Activated T-helper 1 cell treated with anti-CD3 and anti-CD28 coated beads, Interleukin-2, amount 50 U/mL, for 16 hours (primary cell): ENCODE data around the gene KRT33B.

Source experiments
- DNase-seq, 2 donors: peaks; one replicate each; pipeline ENCODE4 v3.0.0-alpha.2; 2020; ENCODE audit warnings: low read depth in 1 of 2, low spot score in 1 of 2

Gene KRT33B

DNA sequence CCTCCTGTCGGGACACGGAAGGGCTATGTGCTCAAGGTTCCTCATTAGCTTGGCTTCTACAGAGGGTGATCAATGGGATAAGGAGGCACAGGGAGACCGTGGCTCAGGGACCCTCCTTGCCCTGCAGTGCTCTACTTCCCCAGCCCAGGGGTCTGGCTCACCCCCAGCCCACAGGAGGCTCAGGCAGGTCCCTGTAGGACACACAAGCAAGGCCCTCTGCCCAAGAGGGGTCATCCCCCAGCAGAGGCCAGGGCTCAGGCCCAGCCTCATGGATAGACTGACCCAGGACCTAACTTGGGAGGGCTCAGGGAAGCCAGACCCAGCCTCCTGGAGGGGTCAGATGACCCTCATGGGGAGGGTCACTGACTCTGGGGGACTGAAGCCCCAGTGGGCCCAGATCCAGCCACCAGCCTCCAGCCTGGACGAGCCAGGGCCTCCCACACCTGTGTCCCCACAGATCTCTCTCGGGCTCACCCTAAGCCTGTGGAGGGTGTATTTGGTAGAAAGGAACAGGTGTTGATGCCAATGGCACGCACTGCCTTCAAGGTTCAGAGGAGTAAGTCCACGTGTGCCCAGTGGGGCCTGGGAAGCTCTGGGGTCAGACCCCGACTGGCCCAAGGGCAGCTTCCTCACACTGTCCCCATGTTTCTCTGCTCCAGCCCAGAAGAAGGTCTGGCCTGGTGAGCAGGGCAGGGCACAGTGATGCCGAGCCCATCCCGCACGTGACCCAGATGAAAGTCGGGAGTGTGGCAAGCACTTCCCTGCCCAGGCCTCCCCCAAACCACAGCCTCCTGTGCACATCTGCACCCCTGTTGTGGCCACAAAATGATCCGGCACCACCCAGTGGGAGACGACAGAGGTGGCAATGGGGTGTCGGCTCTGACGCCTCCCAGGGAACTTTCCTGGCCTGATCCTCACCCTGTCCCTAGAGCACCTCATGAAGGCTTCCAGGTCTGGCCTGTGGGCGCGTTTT is 43.2 kb downstream of the KRT33B start:
- DNase-seq = no peak

DNA sequence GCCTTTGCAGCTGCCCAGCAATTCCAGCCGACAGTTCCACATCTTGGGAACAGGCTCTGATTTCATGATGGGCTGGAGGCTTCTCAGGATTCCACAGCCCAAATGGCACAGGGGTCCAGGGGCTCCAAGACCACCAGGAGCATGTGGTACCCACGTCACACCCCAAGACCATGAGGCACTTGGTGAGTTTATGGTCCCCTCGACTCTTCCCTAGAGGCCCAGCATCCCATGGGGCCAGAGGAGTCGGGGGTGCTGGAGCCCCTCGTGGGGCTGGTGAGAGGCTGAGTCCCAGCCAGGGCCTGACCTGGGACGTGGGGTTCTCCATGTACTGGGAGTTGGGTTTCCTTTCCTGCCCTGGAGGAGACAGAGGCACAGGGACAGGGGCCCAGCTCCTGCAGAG is 44.0 kb downstream of the KRT33B start:
- no peak for DNase-seq

DNA sequence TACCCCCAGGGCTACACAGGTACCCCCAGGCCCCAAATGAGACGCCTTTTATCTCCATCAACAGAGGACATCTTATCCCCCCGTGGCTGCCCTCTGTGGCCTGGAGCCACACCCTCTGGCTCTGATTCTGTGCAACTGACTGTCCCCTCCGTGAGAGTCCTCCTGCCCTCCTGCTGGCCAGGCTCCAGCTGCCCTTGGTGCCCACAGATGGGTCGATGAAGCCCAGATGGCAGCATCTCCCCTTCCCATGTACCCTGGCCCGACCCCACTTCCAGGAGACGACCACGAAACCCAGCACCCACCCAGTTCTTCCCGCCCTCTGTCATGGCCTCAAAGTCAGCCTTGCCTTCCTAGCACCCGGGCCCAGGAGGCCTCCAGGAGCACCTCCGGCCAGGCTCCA is 44.5 kb downstream of the KRT33B start:
- DNase-seq = no peak

DNA sequence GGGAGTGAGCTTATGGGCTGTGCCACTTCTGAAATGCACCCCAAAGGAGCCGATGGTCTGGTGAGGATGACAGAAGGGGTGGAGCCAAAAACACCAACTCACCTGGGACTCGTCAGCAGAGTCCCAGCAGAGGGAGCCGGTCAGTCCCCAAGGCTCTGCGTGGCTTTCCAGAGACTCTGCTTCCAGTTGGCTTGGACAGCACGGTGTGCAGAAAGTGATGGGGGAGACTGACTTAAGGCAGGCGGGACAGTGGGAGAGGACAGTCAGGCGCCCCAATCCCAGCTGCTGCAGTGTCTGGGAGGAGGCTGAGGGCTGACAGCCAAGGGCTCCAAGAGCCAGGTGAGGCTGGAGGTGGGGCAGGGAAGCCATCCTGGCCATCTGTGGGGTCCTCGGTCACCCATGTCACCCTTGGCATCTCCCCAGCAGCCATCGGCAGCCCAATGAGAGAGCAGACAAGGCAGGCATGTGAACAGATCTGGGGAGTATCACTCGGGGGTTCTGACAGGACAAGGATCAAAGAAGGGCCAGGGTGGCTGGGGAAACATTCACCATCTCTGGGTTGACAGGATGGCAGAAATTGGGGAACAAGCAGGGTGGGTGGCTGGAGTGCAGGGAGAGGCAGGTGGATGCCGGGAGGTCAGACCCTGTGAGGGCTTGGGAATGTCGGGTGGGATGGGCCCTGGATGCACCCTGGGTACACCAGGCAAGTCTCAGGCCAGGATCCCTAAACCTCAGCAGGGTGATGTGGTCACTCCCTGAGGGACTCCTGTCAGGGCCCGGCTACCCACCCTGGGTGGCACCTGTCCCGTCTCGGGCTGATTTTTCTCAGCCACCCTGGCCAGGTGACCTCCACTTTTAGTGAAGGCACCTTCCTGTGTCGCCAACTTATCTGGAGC is 45.2 kb downstream of the KRT33B start:
- no peak for DNase-seq

DNA sequence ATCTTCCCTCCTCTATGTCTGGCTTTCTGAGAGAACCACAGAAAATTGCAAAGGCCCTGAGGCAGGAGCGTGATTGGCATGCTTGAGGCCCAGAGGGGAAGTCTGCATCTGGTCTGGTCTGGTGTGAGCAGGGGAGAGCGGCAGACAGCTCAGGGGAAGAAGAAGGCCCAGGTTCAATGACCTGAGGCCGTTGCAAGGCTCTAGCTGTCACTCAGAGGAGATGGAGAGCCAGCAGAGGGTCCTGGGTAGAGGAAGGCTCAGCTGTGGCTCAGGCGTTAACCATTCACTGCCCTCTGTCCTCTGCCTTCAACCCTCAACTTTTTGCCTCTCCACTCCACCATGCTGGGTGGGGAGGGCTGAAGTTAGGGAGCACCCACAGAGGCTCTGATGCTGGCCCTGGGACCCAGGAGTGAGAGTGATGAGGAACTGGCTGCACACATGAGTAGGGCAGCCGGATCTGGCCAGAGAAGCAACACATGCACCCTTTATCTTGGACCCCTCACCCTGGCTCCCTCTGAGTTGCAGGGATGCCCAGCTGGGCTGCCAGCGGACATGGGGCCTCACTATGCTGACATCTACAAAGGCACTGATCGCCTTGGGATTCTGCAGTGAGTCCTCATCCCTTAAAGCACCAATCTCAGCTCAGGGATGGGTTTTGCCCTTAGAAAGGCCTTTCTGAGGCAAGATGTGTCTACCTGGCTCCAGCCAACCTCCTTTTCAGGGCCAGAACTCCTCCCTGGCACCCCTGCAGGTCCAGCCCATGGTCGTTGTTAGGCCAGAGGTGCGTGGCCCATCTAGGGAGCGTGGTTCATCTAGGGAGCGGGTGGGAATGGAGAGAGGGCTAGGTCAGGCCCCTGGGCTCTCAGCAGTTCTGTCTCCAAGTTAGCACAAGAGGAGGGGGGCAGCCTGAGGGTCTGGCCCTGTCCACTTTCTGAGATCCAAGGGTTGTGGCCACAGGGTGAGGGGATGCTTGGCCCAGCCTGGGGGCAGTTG is 46.4 kb downstream of the KRT33B start:
- DNase-seq = no peak

DNA sequence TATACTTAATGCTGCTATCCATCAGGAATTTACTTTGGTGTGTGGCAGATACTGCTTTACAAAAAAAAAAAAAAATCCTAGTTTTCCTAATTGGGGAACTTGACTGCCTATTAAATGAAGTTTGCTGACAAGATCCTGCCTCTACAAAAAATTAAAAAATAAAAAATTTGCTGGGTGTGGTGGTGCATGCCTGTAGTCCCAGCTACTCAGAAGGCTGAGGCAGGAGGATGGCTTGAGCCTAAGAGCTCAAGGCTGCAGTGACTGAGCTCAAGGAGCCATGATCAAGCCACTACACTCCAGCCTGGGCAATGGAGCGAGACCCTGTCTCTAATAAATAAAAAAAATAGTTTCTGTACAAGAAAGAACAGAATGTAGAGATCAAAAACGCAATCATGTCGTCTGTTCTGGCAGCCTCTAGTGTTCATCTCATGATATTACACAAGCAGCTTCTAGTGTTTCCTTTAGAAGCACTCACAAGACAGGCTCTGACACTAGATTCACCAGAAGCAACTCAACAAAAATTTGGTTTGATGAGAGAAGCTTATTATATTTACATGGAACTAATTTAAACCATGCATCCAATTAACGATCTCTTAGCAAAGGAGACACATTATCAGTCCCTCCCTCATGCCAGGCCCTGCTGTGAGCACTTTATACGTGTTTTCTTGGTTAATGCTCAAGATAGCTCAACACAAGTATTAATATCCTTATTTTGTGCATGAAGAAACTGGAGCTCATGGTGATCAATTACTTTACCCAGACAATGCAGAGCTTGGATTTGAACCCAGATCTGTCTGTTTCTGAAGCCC is 47.3 kb downstream of the KRT33B start:
- DNase-seq = no peak

- DNase-seq = no peak
These were observed 51.4 kb downstream of the KRT33B start for GRCh38 chr17:41318231-41318630.

GRCh38 chr17:41315814-41316445 is 53.7 kb downstream of the KRT33B start:
- no peak for DNase-seq

DNA sequence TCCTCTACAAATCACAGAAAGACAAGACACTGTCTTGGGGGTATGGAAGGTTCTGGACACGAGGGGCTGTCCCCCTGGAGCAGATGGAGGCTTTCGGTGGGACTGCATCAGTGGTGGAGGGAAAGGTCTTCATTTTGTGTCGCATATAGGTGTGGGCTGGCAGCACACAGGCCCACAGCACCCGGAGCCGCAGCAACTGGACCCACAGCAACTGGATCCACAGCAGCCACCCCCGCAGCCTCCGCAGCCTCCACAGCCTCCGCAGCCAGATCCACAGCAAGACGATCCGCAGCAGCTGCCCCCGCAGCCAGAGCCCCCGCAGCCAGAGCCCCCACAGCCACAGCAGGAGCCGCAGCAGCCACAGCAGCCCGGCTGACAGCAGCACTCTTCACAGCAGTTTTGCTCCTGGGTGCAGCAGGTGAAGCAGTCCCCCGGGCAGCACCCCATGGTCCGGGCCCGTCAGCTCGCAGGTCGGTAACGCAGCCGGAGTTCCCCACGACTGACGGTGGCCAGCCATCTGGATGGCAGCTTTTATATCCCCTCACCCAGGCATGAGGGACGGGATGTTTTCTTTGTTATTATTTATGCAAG is 54.3 kb downstream of the KRT33B start, which contains the start of gene KRTAP17-1:
Gene KRTAP17-1, minus strand, starts transcription at position 507 of the 591 bp plus-strand sequence. Its CDS starts 60 bp downstream, at position 447.
- no peak for DNase-seq
